H9 (cell line): ENCODE measurements around the gene MED27. TPM values are rescaled to one million over a fixed set of nuclear protein-coding genes. Genes with fewer than 3 reads are reported as not detected.

Experiments
- DNase-seq: peaks from one replicate; pipeline ENCODE4 v3.0.0-alpha.2; 2017
- H2AFZ ChIP-seq: one replicate; pipeline ENCODE4 v1.6.1; 2013; ENCODE audit warnings: mild to moderate bottlenecking, low read length, control low read depth, moderate library complexity
- H2AK5ac ChIP-seq: 2 replicates; pipeline ENCODE4 v1.6.1; 2013; ENCODE audit warnings: low read length, control low read depth, mixed read lengths; ENCODE audit not compliant: insufficient read length
- H2BK120ac ChIP-seq: one replicate; pipeline ENCODE4 v1.6.1; 2013; ENCODE audit warnings: low read depth, mild to moderate bottlenecking, low read length, control low read depth, inconsistent platforms; ENCODE audit not compliant: poor library complexity, severe bottlenecking
- H2BK12ac ChIP-seq: 2 replicates; pipeline ENCODE4 v1.6.1; 2013; ENCODE audit warnings: low read length, control low read depth, mixed read lengths, low read depth; ENCODE audit not compliant: insufficient read length
- H2BK15ac ChIP-seq: 2 replicates; pipeline ENCODE4 v1.6.1; 2013; ENCODE audit warnings: low read depth, low read length, control low read depth
- H2BK20ac ChIP-seq: one replicate; pipeline ENCODE4 v1.6.1; 2013; ENCODE audit warnings: low read depth, mild to moderate bottlenecking, low read length, control low read depth, inconsistent platforms; ENCODE audit not compliant: poor library complexity, severe bottlenecking
- H2BK5ac ChIP-seq: 2 replicates; pipeline ENCODE4 v1.6.1; 2013; ENCODE audit warnings: low read length, control low read depth, mixed read lengths; ENCODE audit not compliant: insufficient read length
- H3K14ac ChIP-seq: 2 replicates; pipeline ENCODE4 v1.6.1; 2013; ENCODE audit warnings: low read length, control low read depth; ENCODE audit not compliant: insufficient read depth
- H3K18ac ChIP-seq: 2 replicates; pipeline ENCODE4 v1.6.1; 2013; ENCODE audit warnings: low read depth, mild to moderate bottlenecking, mixed read lengths, low read length, control low read depth; ENCODE audit not compliant: insufficient read length
- H3K23ac ChIP-seq: 2 replicates; pipeline ENCODE4 v1.6.1; 2013; ENCODE audit warnings: low read length, control low read depth, mixed read lengths, low read depth; ENCODE audit not compliant: insufficient read length
- H3K23me2 ChIP-seq: 2 replicates; pipeline ENCODE4 v1.6.1; 2013; ENCODE audit warnings: low read depth, mild to moderate bottlenecking, mixed read lengths, low read length, control low read depth; ENCODE audit not compliant: insufficient read length, poor library complexity, severe bottlenecking
- H3K27ac ChIP-seq: 2 replicates; pipeline ENCODE4 v1.5.1; 2013; ENCODE audit warnings: low read length, control low read depth, mixed read lengths, low read depth; ENCODE audit not compliant: insufficient read length
- H3K27me3 ChIP-seq: 2 replicates; pipeline ENCODE4 v1.6.1; 2013; ENCODE audit warnings: low read length, control low read depth, inconsistent platforms; ENCODE audit not compliant: insufficient read depth
- H3K4ac ChIP-seq: 2 replicates; pipeline ENCODE4 v1.6.1; 2013; ENCODE audit warnings: low read depth, mild to moderate bottlenecking, control low read depth, inconsistent platforms, low read length, moderate library complexity
- H3K4me1 ChIP-seq: 2 replicates; pipeline ENCODE4 v1.6.1; 2013; ENCODE audit warnings: low read length, control low read depth, inconsistent platforms; ENCODE audit not compliant: insufficient read depth
- H3K4me2 ChIP-seq: 2 replicates; pipeline ENCODE4 v1.6.1; 2013; ENCODE audit warnings: low read length, control low read depth, mixed read lengths; ENCODE audit not compliant: insufficient read length, insufficient read depth
- H3K56ac ChIP-seq: 2 replicates; pipeline ENCODE4 v1.6.1; 2013; ENCODE audit warnings: low read depth, mild to moderate bottlenecking, mixed read lengths, low read length, control low read depth; ENCODE audit not compliant: insufficient read length
- H3K79me1 ChIP-seq: 2 replicates; pipeline ENCODE4 v1.6.1; 2013; ENCODE audit warnings: low read depth, mild to moderate bottlenecking, moderate library complexity, low read length, control low read depth, inconsistent platforms; ENCODE audit not compliant: insufficient read depth, poor library complexity, severe bottlenecking
- H3K79me2 ChIP-seq: 2 replicates; pipeline ENCODE4 v1.6.1; 2013; ENCODE audit warnings: low read length, control low read depth, inconsistent platforms; ENCODE audit not compliant: insufficient read depth
- H3K9ac ChIP-seq: 2 replicates; pipeline ENCODE4 v1.6.1; 2013; ENCODE audit warnings: low read length, control low read depth, mixed read lengths; ENCODE audit not compliant: insufficient read length; ENCODE audit errors: extremely low read depth
- H3K9me3 ChIP-seq: one replicate; pipeline ENCODE4 v1.6.1; 2013; ENCODE audit warnings: low read depth, low read length, inconsistent platforms; ENCODE audit not compliant: control insufficient read depth
- H3T11ph ChIP-seq: one replicate; pipeline ENCODE4 v1.6.1; 2013; ENCODE audit warnings: mild to moderate bottlenecking, low read length, control low read depth, inconsistent platforms
- H4K20me1 ChIP-seq: one replicate; pipeline ENCODE4 v1.6.1; 2013; ENCODE audit not compliant: control insufficient read depth, insufficient read length, insufficient read depth
- H4K5ac ChIP-seq: 2 replicates; pipeline ENCODE4 v1.6.1; 2013; ENCODE audit warnings: low read depth, mild to moderate bottlenecking, mixed read lengths, low read length, control low read depth; ENCODE audit not compliant: insufficient read length
- H4K8ac ChIP-seq: replicated peaks from 2 replicates; pipeline ENCODE4 v1.6.1; 2013; ENCODE audit warnings: low read length, control low read depth, mixed read lengths, low read depth; ENCODE audit not compliant: insufficient read length
- H4K91ac ChIP-seq: 2 replicates; pipeline ENCODE4 v1.6.1; 2013; ENCODE audit warnings: low read depth, mild to moderate bottlenecking, moderate library complexity, mixed read lengths, low read length, control low read depth; ENCODE audit not compliant: insufficient read length
- H3K27ac Mint-ChIP-seq, 3 experiments: 2 replicates in 2 of 3; 3 replicates in 1 of 3; pipeline ENCODE4 v1.8.0; 2020 to 2021; ENCODE audit warnings: mixed read lengths in 3 of 3, mild to moderate bottlenecking in 1 of 3, moderate library complexity in 1 of 3
- H3K27me3 Mint-ChIP-seq: 2 replicates; pipeline ENCODE4 v1.8.0; 2021; ENCODE audit warnings: low read depth, mild to moderate bottlenecking, moderate library complexity, mixed read lengths
- H3K36me3 Mint-ChIP-seq, 3 experiments: 2 replicates in 2 of 3; 3 replicates in 1 of 3; pipeline ENCODE4 v1.8.0; 2020 to 2021; ENCODE audit warnings: low read depth in 3 of 3, mixed read lengths in 3 of 3; ENCODE audit not compliant: insufficient read depth in 1 of 3
- H3K4me1 Mint-ChIP-seq, 2 experiments: 2 replicates each; pipeline ENCODE4 v1.8.0; 2020; ENCODE audit warnings: mixed read lengths in 2 of 2
- H3K4me3 Mint-ChIP-seq, 2 experiments: 2 replicates in 1 of 2; 3 replicates in 1 of 2; pipeline ENCODE4 v1.8.0; 2020 to 2021; ENCODE audit warnings: mild to moderate bottlenecking in 2 of 2, mixed read lengths in 2 of 2, moderate library complexity in 1 of 2
- H3K9me3 Mint-ChIP-seq, 2 experiments: 2 replicates in 1 of 2; 3 replicates in 1 of 2; pipeline ENCODE4 v1.8.0; 2020; ENCODE audit warnings: mild to moderate bottlenecking in 2 of 2, mixed read lengths in 2 of 2, moderate library complexity in 1 of 2
- WGBS: extraction: QIAGEN DNeasy Blood & Tissue Kit; methylation state at CpG from one replicate; pipeline ENCODE4 v1.1.7; 2013; ENCODE audit warnings: missing lambda C conversion rate, low lambda C conversion rate, mixed read lengths; ENCODE audit not compliant: insufficient read length; ENCODE audit errors: extremely low coverage; 5-methylcytosine and 5-hydroxymethylcytosine counted together
- total RNA-seq: library from RNA; stranded (reverse); gene quantifications from 2 replicates; pipeline ENCODE4 v1.2.1, GENCODE V29; 2021
- TF ChIP-seq, protein P1 (sequence below): fragments of 200-600 bp; sonication (generic); conservative IDR thresholded peaks from 3 replicates; pipeline ENCODE4 v1.8.0; 2021; ENCODE audit warnings: antibody characterized with exemption, mild to moderate bottlenecking

The MED27 gene
- total RNA-seq, 1 experiment from 2014 or later, result 33.5 TPM

DNA sequence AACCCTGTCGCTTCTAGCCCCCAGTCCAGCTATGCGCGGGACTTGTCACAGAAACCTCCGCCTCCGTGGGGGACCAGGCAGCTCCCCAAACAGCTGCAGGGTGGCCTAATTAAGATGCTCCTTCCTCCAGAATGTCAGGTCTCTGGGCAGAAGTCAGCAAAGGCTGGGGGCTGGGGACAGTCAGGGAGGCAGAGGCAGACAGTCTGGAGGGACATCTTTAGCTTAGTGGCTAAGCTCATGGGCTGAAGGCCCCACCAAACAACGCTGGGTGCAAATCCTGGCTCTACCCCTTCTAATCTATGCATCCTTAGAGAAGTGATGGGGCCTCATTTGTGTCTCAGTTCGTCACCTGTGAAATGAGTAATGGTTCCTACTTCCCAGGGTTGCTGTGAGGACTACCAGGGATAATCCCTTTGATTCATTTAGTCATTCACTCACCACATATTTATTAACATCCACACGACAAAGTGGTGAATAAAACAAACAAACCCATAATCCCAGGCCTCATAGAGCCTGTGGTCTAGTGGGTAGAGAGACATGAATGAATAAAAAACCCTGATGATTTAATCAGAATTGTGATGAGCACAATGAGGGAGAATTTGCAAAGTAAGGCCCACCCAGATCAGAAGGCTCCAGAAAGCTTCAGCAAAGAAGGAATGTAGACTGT, 20.2 kb upstream of the MED27 start:
- no peak overlapping the region for H4K8ac ChIP-seq
- Mint-ChIP-seq H3K27me3 (peaks cover 36% of the 10 kb centered on the region), H3K9me3 (0 out of 5 replicates have a peak, but pooled peaks cover 0 to 2% of the 10 kb centered on the region in 2 experiments), H3K27ac (peak overlapping the region in 1 of 3 experiments; percentile 19; a peak in 1 of 7 replicates), H3K36me3 (no peaks in the 10 kb centered on the region), H3K4me3 (no peak overlapping the region), H3K4me1 (no peaks in the 10 kb centered on the region)
- no peaks in the 10 kb centered on the region for H4K20me1 ChIP-seq
- no peak overlapping the region for H2AFZ ChIP-seq
- H2BK120ac ChIP-seq, result no peak overlapping the region
- no CpG with 5 or more reads among the region's 8 CpGs for WGBS
- no peak overlapping the region for H3K56ac ChIP-seq
- no peak overlapping the region for H2BK15ac ChIP-seq
- H3K27ac ChIP-seq, result no peak overlapping the region
- TF ChIP-seq, protein P1, sequence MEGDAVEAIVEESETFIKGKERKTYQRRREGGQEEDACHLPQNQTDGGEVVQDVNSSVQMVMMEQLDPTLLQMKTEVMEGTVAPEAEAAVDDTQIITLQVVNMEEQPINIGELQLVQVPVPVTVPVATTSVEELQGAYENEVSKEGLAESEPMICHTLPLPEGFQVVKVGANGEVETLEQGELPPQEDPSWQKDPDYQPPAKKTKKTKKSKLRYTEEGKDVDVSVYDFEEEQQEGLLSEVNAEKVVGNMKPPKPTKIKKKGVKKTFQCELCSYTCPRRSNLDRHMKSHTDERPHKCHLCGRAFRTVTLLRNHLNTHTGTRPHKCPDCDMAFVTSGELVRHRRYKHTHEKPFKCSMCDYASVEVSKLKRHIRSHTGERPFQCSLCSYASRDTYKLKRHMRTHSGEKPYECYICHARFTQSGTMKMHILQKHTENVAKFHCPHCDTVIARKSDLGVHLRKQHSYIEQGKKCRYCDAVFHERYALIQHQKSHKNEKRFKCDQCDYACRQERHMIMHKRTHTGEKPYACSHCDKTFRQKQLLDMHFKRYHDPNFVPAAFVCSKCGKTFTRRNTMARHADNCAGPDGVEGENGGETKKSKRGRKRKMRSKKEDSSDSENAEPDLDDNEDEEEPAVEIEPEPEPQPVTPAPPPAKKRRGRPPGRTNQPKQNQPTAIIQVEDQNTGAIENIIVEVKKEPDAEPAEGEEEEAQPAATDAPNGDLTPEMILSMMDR, result no peak
- no peak overlapping the region for H4K5ac ChIP-seq
- H2AK5ac ChIP-seq, result no peak overlapping the region
- H3K9ac ChIP-seq, result no peak overlapping the region
- no peak for DNase-seq
- no peak overlapping the region for H3K18ac ChIP-seq
- no peak overlapping the region for H4K91ac ChIP-seq
- no peak overlapping the region for H2BK12ac ChIP-seq
- no peaks in the 10 kb centered on the region for H3K4me1 ChIP-seq
- no peak overlapping the region for H3K14ac ChIP-seq
- H3K4me2 ChIP-seq, result no peak overlapping the region
- no peaks in the 10 kb centered on the region for H3K27me3 ChIP-seq
- H3K79me2 ChIP-seq, result no peaks in the 10 kb centered on the region
- H3K23ac ChIP-seq, result no peak overlapping the region
- no peak overlapping the region for H3K4ac ChIP-seq
- H3K23me2 ChIP-seq, result no peaks in the 10 kb centered on the region
- H2BK5ac ChIP-seq, result no peak overlapping the region
- H2BK20ac ChIP-seq, result no peak overlapping the region
- H3K79me1 ChIP-seq, result no peaks in the 10 kb centered on the region
- H3K9me3 ChIP-seq, result no peaks in the 10 kb centered on the region
- H3T11ph ChIP-seq, result no peak overlapping the region
